ENCODE results near the gene TSEN15. TPM values are rescaled to one million over a fixed set of nuclear protein-coding genes. Genes with fewer than 3 reads are reported as not detected.
A peak's percentile ranks its signal among the peaks of the same experiment; 100 is the strongest.

Gene TSEN15
- total and polyA plus RNA-seq, 2 of the 13 experiments (the other 11 are each of a cell fraction or from before 2014, with no cell fraction given): 25.6 to 35.8 TPM

DNA sequence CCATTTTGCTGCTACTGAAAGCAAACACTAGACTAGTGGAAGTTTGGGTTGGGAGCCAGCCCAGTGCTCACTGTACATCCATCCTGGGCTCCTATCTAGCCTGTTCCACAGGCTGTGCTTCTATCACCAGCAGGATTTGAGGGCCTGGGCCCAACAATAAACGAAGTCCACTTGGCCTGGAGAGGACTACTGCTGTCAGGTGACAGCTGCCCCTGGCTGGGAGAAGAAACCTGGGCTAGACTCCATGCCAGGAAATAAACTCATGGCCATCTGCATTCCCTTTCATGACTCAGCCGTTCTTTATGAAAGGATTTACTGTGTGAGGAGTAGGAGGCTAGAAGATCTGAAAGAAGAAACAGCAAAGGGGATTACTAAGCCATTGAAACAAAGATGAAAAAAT, 49.5 kb upstream of the TSEN15 start (continued):
- no peak for TF ChIP-seq NR1H2 (CRISPR knock-in tag; IDR thresholded peaks at IDR 0.05; ENCODE audit: borderline replicate concordance, low read depth)
- no peak for TF ChIP-seq PRMT3 (CRISPR knock-in tag; IDR thresholded peaks at IDR 0.05; ENCODE audit: borderline replicate concordance, low read depth)
- TF ChIP-seq, protein P1, sequence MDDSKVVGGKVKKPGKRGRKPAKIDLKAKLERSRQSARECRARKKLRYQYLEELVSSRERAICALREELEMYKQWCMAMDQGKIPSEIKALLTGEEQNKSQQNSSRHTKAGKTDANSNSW (CRISPR knock-in tag; IDR thresholded peaks at IDR 0.05; ENCODE audit: borderline replicate concordance): no peak
- no peak for TF ChIP-seq ZNF10 (CRISPR knock-in tag; IDR thresholded peaks at IDR 0.05; ENCODE audit: borderline replicate concordance, low read depth)
- TF ChIP-seq ZNF883 (CRISPR knock-in tag; IDR thresholded peaks at IDR 0.05; ENCODE audit: not compliant biosample characterization): no peak
- TF ChIP-seq, protein P2, sequence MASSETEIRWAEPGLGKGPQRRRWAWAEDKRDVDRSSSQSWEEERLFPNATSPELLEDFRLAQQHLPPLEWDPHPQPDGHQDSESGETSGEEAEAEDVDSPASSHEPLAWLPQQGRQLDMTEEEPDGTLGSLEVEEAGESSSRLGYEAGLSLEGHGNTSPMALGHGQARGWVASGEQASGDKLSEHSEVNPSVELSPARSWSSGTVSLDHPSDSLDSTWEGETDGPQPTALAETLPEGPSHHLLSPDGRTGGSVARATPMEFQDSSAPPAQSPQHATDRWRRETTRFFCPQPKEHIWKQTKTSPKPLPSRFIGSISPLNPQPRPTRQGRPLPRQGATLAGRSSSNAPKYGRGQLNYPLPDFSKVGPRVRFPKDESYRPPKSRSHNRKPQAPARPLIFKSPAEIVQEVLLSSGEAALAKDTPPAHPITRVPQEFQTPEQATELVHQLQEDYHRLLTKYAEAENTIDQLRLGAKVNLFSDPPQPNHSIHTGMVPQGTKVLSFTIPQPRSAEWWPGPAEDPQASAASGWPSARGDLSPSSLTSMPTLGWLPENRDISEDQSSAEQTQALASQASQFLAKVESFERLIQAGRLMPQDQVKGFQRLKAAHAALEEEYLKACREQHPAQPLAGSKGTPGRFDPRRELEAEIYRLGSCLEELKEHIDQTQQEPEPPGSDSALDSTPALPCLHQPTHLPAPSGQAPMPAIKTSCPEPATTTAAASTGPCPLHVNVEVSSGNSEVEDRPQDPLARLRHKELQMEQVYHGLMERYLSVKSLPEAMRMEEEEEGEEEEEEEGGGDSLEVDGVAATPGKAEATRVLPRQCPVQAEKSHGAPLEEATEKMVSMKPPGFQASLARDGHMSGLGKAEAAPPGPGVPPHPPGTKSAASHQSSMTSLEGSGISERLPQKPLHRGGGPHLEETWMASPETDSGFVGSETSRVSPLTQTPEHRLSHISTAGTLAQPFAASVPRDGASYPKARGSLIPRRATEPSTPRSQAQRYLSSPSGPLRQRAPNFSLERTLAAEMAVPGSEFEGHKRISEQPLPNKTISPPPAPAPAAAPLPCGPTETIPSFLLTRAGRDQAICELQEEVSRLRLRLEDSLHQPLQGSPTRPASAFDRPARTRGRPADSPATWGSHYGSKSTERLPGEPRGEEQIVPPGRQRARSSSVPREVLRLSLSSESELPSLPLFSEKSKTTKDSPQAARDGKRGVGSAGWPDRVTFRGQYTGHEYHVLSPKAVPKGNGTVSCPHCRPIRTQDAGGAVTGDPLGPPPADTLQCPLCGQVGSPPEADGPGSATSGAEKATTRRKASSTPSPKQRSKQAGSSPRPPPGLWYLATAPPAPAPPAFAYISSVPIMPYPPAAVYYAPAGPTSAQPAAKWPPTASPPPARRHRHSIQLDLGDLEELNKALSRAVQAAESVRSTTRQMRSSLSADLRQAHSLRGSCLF (CRISPR knock-in tag; IDR thresholded peaks at IDR 0.05; ENCODE audit: borderline replicate concordance): no peak
- no peak for TF ChIP-seq ZNF24 (IDR thresholded peaks at IDR 0.05)
- TF ChIP-seq GATA4 (IDR thresholded peaks at IDR 0.05; ENCODE audit: borderline replicate concordance, low read depth): no peak
- TF ChIP-seq ARID2 (CRISPR knock-in tag; IDR thresholded peaks at IDR 0.05; ENCODE audit: borderline replicate concordance): no peak
- TF ChIP-seq ELF4 (CRISPR knock-in tag; IDR thresholded peaks at IDR 0.05; ENCODE audit: borderline replicate concordance): no peak
- no peak for TF ChIP-seq ZNF558 (CRISPR knock-in tag; IDR thresholded peaks at IDR 0.05; ENCODE audit: borderline replicate concordance)
- TF ChIP-seq, protein P3, sequence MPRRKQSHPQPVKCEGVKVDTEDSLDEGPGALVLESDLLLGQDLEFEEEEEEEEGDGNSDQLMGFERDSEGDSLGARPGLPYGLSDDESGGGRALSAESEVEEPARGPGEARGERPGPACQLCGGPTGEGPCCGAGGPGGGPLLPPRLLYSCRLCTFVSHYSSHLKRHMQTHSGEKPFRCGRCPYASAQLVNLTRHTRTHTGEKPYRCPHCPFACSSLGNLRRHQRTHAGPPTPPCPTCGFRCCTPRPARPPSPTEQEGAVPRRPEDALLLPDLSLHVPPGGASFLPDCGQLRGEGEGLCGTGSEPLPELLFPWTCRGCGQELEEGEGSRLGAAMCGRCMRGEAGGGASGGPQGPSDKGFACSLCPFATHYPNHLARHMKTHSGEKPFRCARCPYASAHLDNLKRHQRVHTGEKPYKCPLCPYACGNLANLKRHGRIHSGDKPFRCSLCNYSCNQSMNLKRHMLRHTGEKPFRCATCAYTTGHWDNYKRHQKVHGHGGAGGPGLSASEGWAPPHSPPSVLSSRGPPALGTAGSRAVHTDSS (CRISPR knock-in tag; conservative IDR thresholded peaks at IDR 0.05): no peak
- no peak for TF ChIP-seq YY1 (IDR thresholded peaks at IDR 0.05; ENCODE audit: insufficient read depth, insufficient replicate concordance, low read depth, low read length)
- TF ChIP-seq, protein P4, sequence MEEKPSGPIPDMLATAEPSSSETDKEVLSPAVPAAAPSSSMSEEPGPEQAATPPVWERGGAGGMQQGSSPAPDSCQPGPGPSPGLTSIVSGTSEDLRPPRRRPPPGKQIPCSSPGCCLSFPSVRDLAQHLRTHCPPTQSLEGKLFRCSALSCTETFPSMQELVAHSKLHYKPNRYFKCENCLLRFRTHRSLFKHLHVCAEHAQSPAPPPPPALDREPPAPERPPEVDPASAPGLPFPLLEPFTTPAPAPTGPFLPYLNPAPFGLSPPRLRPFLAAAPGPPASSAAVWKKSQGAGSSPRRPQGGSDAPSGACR (CRISPR knock-in tag; IDR thresholded peaks at IDR 0.05): no peak
- TF ChIP-seq MAFF (IDR thresholded peaks at IDR 0.05; ENCODE audit: low read depth, low read length): 0 out of 2 replicates have a peak, but pooled peaks have one; percentile 31
- TF ChIP-seq, protein P5, sequence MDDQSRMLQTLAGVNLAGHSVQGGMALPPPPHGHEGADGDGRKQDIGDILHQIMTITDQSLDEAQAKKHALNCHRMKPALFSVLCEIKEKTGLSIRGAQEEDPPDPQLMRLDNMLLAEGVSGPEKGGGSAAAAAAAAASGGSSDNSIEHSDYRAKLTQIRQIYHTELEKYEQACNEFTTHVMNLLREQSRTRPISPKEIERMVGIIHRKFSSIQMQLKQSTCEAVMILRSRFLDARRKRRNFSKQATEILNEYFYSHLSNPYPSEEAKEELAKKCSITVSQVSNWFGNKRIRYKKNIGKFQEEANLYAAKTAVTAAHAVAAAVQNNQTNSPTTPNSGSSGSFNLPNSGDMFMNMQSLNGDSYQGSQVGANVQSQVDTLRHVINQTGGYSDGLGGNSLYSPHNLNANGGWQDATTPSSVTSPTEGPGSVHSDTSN (CRISPR knock-in tag; IDR thresholded peaks at IDR 0.05; ENCODE audit: borderline replicate concordance): no peak
- no peak for TF ChIP-seq ATM (IDR thresholded peaks at IDR 0.05; ENCODE audit: borderline replicate concordance)
- no peak for TF ChIP-seq ZNF468 (CRISPR knock-in tag; IDR thresholded peaks at IDR 0.05)
- TF ChIP-seq ZEB1 (IDR thresholded peaks at IDR 0.05; ENCODE audit: insufficient replicate concordance, low read depth): no peak
- no peak for TF ChIP-seq NR2F2 (IDR thresholded peaks at IDR 0.05; ENCODE audit: borderline replicate concordance, low read depth)
- no peak for TF ChIP-seq ZNF264 (CRISPR knock-in tag; IDR thresholded peaks at IDR 0.05)

Data from HepG2 (cell line).